GM12865 (cell line): ENCODE results near the gene CEP131.
A peak's percentile ranks its signal among the peaks of the same experiment; 100 is the strongest.

ENCODE experiments used
- DNase-seq: peaks from one replicate; pipeline ENCODE4 v3.0.0; 2010; ENCODE audit warnings: low read depth
- H3K4me3 ChIP-seq: 2 replicates; pipeline ENCODE4 v1.5.1; 2011; ENCODE audit warnings: mild to moderate bottlenecking, low read depth, low read length, control low read depth
- CTCF ChIP-seq: IDR thresholded peaks from 2 replicates; pipeline ENCODE4 v1.5.1; 2011; ENCODE audit warnings: low read length, control low read depth, low read depth, inconsistent platforms; ENCODE audit not compliant: insufficient read depth; ENCODE audit errors: missing control alignments

Gene CEP131

GRCh38 chr17:81247339-81247990 lies 24.7 kb upstream of the CEP131 start:
- DNase-seq, result no peak
- no peak for TF ChIP-seq CTCF
- no peak overlapping the region for H3K4me3 ChIP-seq

DNA sequence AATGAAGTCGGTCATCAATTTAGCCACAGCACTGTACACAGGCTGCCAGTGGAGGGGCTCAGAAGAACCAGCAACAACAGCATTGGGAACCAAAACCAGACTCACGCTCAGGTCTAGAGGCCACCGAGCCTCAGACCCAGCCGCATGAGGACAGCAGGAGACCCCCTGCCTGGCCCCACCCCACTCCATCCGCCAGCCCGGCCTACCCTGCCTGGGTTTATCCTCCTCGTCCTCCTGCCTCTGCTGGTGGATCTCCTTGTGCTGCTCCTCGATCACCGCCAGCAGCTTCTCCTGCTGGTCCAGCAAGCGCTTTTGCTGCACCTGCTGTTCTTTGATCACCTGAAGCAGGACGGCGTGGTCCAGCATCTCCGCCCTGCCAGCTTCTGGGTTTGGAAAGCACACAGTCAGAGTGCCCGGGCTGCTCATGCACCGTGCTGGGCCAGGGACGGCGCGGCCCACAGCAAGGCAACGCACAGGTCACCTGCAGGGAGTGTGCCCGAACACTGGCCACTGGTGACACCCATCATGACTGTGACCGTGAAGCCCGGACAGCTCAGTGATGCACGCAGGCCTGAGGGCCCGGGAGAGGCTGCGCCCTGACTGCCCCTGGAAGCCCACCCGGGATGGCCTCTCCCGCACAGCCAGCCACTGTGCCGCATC lies 24.0 kb upstream of the CEP131 start:
- TF ChIP-seq CTCF, result no peak
- no peak for DNase-seq
- H3K4me3 ChIP-seq, result no peak overlapping the region

- DNase-seq, result no peak
Observed at GRCh38 chr17:81246343-81246670, 23.5 kb upstream of the CEP131 start.

DNA sequence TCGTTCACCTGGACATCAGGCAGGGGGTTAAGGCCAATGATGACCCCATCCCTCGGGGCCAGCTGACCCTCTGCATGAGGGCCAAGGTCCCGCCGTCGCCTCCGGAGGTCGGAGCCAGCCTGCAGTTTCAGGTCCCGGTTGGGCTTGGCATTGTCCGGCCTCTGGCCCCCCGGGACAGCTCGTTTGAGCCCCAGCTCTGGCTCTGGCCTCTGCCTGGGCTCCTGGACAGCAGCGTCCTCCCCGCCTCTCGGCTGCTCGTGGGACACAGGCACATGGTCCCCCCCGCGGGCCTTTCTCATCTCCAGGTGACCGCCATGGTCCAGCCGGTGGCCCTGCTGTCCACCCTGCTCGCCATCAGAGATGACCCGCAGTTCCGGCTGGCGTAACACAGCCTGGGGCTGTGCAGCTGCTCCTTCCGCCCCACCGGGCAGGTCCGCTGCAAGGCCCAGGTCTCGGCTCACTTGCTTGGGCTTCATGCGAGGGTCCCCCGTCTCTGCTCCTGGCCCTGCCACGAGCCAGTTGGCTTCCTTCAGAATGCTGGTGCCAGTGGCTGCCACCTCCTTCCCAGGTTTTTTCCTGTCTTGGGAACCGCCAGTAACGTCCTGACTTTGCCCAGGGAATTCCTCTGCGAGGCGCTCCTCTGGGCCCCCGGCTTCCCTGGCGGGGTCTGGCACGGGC lies 23.0 kb upstream of the CEP131 start:
- no peak overlapping the region for H3K4me3 ChIP-seq
- DNase-seq, result no peak

More at GRCh38 chr17:81246343-81246670, 23.5 kb upstream of the CEP131 start:
- no peak for TF ChIP-seq CTCF
- H3K4me3 ChIP-seq, result no peak overlapping the region

DNA sequence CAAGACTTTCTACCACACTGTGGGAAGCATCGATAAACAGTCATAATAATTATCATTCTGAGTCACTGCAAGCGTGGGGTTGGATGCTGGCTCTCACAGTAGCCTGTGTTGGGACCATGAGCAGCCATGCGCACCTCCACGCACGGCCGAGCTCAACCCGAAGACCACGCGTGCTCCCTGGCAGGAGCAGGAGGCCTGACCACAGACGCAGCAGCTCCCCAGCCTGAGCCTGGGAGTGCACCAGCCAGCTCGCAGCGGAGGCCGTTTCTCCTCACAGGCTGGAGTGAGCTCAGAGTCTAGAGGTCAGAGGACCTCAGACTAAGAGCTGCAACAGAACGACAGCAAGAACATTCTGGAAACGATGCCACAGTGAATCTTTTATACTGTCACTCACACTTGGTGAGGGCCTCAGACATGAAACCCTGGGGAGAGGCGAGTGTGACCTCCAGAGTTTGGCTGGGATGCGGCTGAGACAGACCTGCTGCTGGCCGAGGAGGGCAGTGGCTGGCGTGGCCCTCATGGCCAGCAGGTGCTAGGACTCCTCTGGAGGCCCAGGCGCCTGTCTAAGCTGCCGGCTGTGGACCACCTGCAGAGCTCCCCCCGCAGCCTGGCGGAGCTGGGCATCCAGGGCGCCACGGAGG lies 22.4 kb upstream of the CEP131 start:
- H3K4me3 ChIP-seq, result no peak overlapping the region
- DNase-seq, result peak; percentile 85
- TF ChIP-seq CTCF, result no peak

More for the DNA sequence above, 23.0 kb upstream of the CEP131 start:
- no peak for TF ChIP-seq CTCF

- TF ChIP-seq CTCF, result no peak
- H3K4me3 ChIP-seq, result no peak overlapping the region
- DNase-seq, result no peak
Observed at GRCh38 chr17:81244358-81245023, 21.7 kb upstream of the CEP131 start.
